CD14-positive monocyte (primary cell): ENCODE data around the gene TNFSF13B. TPM values are rescaled to one million over a fixed set of nuclear protein-coding genes. Genes with fewer than 3 reads are reported as not detected.

Experiments used
- DNase-seq, 3 donors: peaks; one replicate each; pipeline ENCODE4 v3.0.0-alpha.2; 2011 to 2022
- H2AFZ ChIP-seq: 2 replicates; pipeline ENCODE4 v1.6.0; 2012; ENCODE audit warnings: mild to moderate bottlenecking, low read depth, low read length, inconsistent platforms; ENCODE audit not compliant: insufficient read depth, poor library complexity, severe bottlenecking
- H3K27ac ChIP-seq, 2 donors: 1 replicate in 1 of 2; 2 replicates in 1 of 2; pipeline ENCODE4 v1.5.1; 2012 to 2013; ENCODE audit warnings: low read length in 2 of 2, control low read depth in 1 of 2, inconsistent platforms in 1 of 2, low read depth in 1 of 2, mild to moderate bottlenecking in 1 of 2
- H3K27me3 ChIP-seq, 2 donors: one replicate each; pipeline versions ENCODE4 v1.6.0 to v1.6.1; 2011 to 2013; ENCODE audit warnings: low read length in 2 of 2; ENCODE audit not compliant: control insufficient read depth in 2 of 2, insufficient read depth in 2 of 2
- H3K36me3 ChIP-seq, 2 donors: replicated peaks in 1 of 2; 1 replicate in 1 of 2; 2 replicates in 1 of 2; pipeline versions ENCODE4 v1.5.1 to v1.6.1; 2012 to 2013; ENCODE audit warnings: low read length in 2 of 2, control low read depth in 1 of 2, inconsistent platforms in 1 of 2, mild to moderate bottlenecking in 1 of 2; ENCODE audit not compliant: insufficient read depth in 2 of 2, control insufficient read depth in 1 of 2
- H3K4me1 ChIP-seq, 2 donors: 1 replicate in 1 of 2; 2 replicates in 1 of 2; pipeline versions ENCODE4 v1.5.1 to v1.6.1; 2012 to 2013; ENCODE audit warnings: low read length in 2 of 2, control low read depth in 1 of 2, inconsistent platforms in 1 of 2, mild to moderate bottlenecking in 1 of 2, moderate library complexity in 1 of 2; ENCODE audit not compliant: insufficient read depth in 2 of 2, control insufficient read depth in 1 of 2
- H3K4me2 ChIP-seq: replicated peaks from 2 replicates; pipeline ENCODE3; 2012; ENCODE audit warnings: low read length, moderate library complexity, mild to moderate bottlenecking; ENCODE audit not compliant: poor library complexity, severe bottlenecking; ENCODE audit errors: extremely low read depth
- H3K4me3 ChIP-seq, 3 experiments: fragments of 200-600 bp in 1 of 3; sonication (generic) in 1 of 3; replicated peaks in 1 of 3; 1 replicate in 2 of 3; 2 replicates in 1 of 3; pipeline ENCODE4 v1.5.1; 2011 to 2013; ENCODE audit warnings: low read length in 3 of 3, mild to moderate bottlenecking in 3 of 3, control low read depth in 2 of 3, low read depth in 2 of 3, inconsistent platforms in 1 of 3, moderate library complexity in 1 of 3
- H3K79me2 ChIP-seq: 2 replicates; pipeline ENCODE4 v1.6.0; 2012; ENCODE audit warnings: mild to moderate bottlenecking, control low read depth, inconsistent platforms, low read length, moderate library complexity; ENCODE audit not compliant: insufficient read depth
- H3K9ac ChIP-seq: 2 replicates; pipeline ENCODE4 v1.6.0; 2017; ENCODE audit warnings: low read length, mild to moderate bottlenecking; ENCODE audit not compliant: insufficient read depth, poor library complexity, severe bottlenecking
- H3K9me3 ChIP-seq, 2 donors: replicated peaks in 1 of 2; 1 replicate in 1 of 2; 2 replicates in 1 of 2; pipeline versions ENCODE4 v1.5.1 to v1.6.1; 2012 to 2013; ENCODE audit warnings: low read length in 2 of 2, control low read depth in 1 of 2; ENCODE audit not compliant: control insufficient read depth in 1 of 2, insufficient read depth in 1 of 2
- H4K20me1 ChIP-seq: 2 replicates; pipeline ENCODE4 v1.6.0; 2012; ENCODE audit warnings: mild to moderate bottlenecking, low read length, control low read depth, moderate library complexity; ENCODE audit not compliant: insufficient read depth
- H3K27ac Mint-ChIP-seq, 7 donors: one replicate each; pipeline ENCODE4 v1.8.0; 2020; ENCODE audit warnings: mild to moderate bottlenecking in 7 of 7, mixed read lengths in 7 of 7, moderate library complexity in 6 of 7, inconsistent platforms in 2 of 7
- H3K27me3 Mint-ChIP-seq, 3 donors: one replicate each; pipeline ENCODE4 v1.8.0; 2021 to 2022; ENCODE audit warnings: low read depth in 3 of 3, mild to moderate bottlenecking in 3 of 3, mixed read lengths in 3 of 3, moderate library complexity in 3 of 3, inconsistent platforms in 1 of 3
- H3K36me3 Mint-ChIP-seq, 2 donors: one replicate each; pipeline ENCODE4 v1.8.0; 2020; ENCODE audit warnings: mixed read lengths in 2 of 2, inconsistent platforms in 1 of 2, mild to moderate bottlenecking in 1 of 2
- H3K4me1 Mint-ChIP-seq: one replicate; pipeline ENCODE4 v1.8.0; 2020; ENCODE audit warnings: mild to moderate bottlenecking, mixed read lengths
- H3K4me3 Mint-ChIP-seq, 2 donors: one replicate each; pipeline ENCODE4 v1.8.0; 2020; ENCODE audit warnings: mild to moderate bottlenecking in 2 of 2, mixed read lengths in 2 of 2, moderate library complexity in 1 of 2
- H3K9me3 Mint-ChIP-seq, 7 donors: one replicate each; pipeline ENCODE4 v1.8.0; 2020 to 2022; ENCODE audit warnings: mixed read lengths in 7 of 7, mild to moderate bottlenecking in 6 of 7, moderate library complexity in 6 of 7, inconsistent platforms in 2 of 7
- WGBS: methylation state at CpG from one replicate; pipeline ENCODE4 v1.1.5; 2013; ENCODE audit warnings: missing lambda C conversion rate; ENCODE audit not compliant: insufficient coverage; 5-methylcytosine and 5-hydroxymethylcytosine counted together
- intact Hi-C, 2 donors: fragments of 100-400 bp; cut with micrococcal nuclease; formaldehyde crosslinking; loops; one replicate each; pipeline versions ENCODE4 v1.15.0 to v1.15.1; 2023
- polyA plus RNA-seq, 3 donors: library from polyadenylated mRNA; depleted of rRNA in 1 of 3; unstranded in 2 of 3; stranded (reverse) in 1 of 3; fragments of 300-500 nt in 2 of 3; fragments of >200 nt in 1 of 3; fragmentation: Illumina TruSeq in 2 of 3; gene quantifications; 1 replicate in 2 of 3; 2 replicates in 1 of 3; pipeline ENCODE4 v1.2.3, GENCODE V29; 2012 to 2021
- TF ChIP-seq, protein P1 (sequence below): fragments of 200-600 bp; IDR thresholded peaks from one replicate; pipeline ENCODE4 v1.8.0; 2022; ENCODE audit warnings: antibody characterized with exemption, mild to moderate bottlenecking

TNFSF13B gene
- polyA plus RNA-seq, 3 donors: 117 to 587 (median 558) TPM

- Histone ChIP-seq H3K9me3 (no peaks in the 10 kb centered on the region), H3K4me1 (peaks cover 28 to 32% of the 10 kb centered on the region in 2 donors), H3K79me2 (no peaks in the 10 kb centered on the region), H2AFZ (no peak overlapping the region), H4K20me1 (no peaks in the 10 kb centered on the region), H3K27me3 (no peaks in the 10 kb centered on the region), H3K4me3 (no peak overlapping the region), H3K36me3 (no peaks in the 10 kb centered on the region), H3K9ac (no peak overlapping the region), H3K27ac (no peak overlapping the region), H3K4me2 (no peak overlapping the region)
- Mint-ChIP-seq H3K36me3 (peaks cover 0 to 8% of the 10 kb centered on the region in 2 donors), H3K27ac (peak overlapping the region in 1 of 7 donors; percentile 58), H3K4me3 (no peak overlapping the region), H3K4me1 (peaks cover 29% of the 10 kb centered on the region), H3K27me3 (peaks cover 0 to 1% (median 0%) of the 10 kb centered on the region in 3 donors), H3K9me3 (no peaks in the 10 kb centered on the region)
- no peak for DNase-seq
- WGBS: 100% methylated on average over 1 of the region's 1 CpG
- TF ChIP-seq, protein P1, sequence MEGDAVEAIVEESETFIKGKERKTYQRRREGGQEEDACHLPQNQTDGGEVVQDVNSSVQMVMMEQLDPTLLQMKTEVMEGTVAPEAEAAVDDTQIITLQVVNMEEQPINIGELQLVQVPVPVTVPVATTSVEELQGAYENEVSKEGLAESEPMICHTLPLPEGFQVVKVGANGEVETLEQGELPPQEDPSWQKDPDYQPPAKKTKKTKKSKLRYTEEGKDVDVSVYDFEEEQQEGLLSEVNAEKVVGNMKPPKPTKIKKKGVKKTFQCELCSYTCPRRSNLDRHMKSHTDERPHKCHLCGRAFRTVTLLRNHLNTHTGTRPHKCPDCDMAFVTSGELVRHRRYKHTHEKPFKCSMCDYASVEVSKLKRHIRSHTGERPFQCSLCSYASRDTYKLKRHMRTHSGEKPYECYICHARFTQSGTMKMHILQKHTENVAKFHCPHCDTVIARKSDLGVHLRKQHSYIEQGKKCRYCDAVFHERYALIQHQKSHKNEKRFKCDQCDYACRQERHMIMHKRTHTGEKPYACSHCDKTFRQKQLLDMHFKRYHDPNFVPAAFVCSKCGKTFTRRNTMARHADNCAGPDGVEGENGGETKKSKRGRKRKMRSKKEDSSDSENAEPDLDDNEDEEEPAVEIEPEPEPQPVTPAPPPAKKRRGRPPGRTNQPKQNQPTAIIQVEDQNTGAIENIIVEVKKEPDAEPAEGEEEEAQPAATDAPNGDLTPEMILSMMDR: no peak
- intact Hi-C loops: loop anchor here in 1 of 2 donors (10.0 kb wide), 1 partner anchor 104 kb away; no protein-coding TSS in a partner anchor
Observed at GRCh38 chr13:108328848-108329247, 59.3 kb downstream of the TNFSF13B start.

DNA sequence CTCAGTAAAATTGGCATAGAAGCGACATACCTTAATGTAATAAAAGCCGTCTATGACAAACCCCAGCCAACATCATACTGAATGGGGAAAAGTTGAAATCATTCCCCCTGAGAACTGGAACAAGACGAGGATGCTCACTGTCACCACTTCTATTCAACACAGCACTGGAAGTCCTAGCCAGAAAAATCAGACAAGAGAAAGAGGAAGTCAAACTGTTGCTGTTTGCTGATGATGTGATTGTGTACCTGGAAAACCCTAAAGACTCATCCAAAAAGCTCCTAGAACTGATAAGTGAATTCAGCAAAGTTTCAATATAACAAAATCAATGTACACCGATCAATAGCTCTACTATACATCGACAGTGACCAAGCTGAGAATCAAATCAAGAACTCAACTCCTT lies 63.3 kb downstream of the TNFSF13B start:
- no peaks in the 10 kb centered on the region for H3K79me2 ChIP-seq
- H3K4me3 Mint-ChIP-seq: no peak overlapping the region
- intact Hi-C loops: no loop called here
- H3K27me3 Mint-ChIP-seq: peaks cover 3 to 4% (median 3%) of the 10 kb centered on the region in 3 donors
- no peaks in the 10 kb centered on the region for H3K27me3 ChIP-seq
- H3K36me3 ChIP-seq: no peaks in the 10 kb centered on the region
- no peaks in the 10 kb centered on the region for H3K4me1 ChIP-seq
- no peak overlapping the region for H3K9ac ChIP-seq
- peaks cover 0 to 5% of the 10 kb centered on the region in 2 donors for H3K36me3 Mint-ChIP-seq
- no peaks in the 10 kb centered on the region for H4K20me1 ChIP-seq
- H3K9me3 ChIP-seq: no peaks in the 10 kb centered on the region
- no CpG with 5 or more reads among the region's 5 CpGs for whole genome bisulfite sequencing
- H3K27ac Mint-ChIP-seq: no peak overlapping the region
- H3K4me3 ChIP-seq: no peak overlapping the region
- no peak overlapping the region for H2AFZ ChIP-seq
- no peak overlapping the region for H3K27ac ChIP-seq
- DNase-seq: no peak
- no peak overlapping the region for H3K4me2 ChIP-seq
- no peaks in the 10 kb centered on the region for H3K4me1 Mint-ChIP-seq
- H3K9me3 Mint-ChIP-seq: peaks cover 0 to 2% (median 0%) of the 10 kb centered on the region in 7 donors
- TF ChIP-seq, protein P1: no peak
